ENCODE data around the gene ZBTB47.
A peak's percentile ranks its signal among the peaks of the same experiment; 100 is the strongest.

ZBTB47 gene

DNA sequence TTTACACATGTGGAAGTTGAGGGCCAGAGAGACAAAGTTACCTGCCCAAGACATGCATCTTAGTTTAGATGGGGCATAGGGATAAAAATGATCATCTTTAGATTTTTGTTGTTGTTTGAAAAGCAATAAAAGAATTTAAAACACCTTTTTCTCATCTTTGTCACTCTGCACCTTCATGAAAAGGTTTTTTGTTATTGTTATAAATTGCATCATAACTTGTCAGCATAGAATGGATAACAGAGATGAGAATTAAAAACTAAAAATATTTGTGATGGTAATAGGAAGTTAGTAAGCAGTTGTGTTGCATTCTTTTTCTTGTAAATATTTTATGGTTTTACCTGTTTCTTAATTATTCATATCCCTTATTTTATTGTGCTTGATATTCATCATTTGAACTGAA, 13.4 kb upstream of the ZBTB47 start:
- TF ChIP-seq, protein P1, sequence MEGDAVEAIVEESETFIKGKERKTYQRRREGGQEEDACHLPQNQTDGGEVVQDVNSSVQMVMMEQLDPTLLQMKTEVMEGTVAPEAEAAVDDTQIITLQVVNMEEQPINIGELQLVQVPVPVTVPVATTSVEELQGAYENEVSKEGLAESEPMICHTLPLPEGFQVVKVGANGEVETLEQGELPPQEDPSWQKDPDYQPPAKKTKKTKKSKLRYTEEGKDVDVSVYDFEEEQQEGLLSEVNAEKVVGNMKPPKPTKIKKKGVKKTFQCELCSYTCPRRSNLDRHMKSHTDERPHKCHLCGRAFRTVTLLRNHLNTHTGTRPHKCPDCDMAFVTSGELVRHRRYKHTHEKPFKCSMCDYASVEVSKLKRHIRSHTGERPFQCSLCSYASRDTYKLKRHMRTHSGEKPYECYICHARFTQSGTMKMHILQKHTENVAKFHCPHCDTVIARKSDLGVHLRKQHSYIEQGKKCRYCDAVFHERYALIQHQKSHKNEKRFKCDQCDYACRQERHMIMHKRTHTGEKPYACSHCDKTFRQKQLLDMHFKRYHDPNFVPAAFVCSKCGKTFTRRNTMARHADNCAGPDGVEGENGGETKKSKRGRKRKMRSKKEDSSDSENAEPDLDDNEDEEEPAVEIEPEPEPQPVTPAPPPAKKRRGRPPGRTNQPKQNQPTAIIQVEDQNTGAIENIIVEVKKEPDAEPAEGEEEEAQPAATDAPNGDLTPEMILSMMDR (conservative IDR thresholded peaks at IDR 0.05), result no peak
- TF ChIP-seq ZFX (IDR thresholded peaks at IDR 0.05), result no peak
- no peak overlapping the region for H3K27ac ChIP-seq

DNA sequence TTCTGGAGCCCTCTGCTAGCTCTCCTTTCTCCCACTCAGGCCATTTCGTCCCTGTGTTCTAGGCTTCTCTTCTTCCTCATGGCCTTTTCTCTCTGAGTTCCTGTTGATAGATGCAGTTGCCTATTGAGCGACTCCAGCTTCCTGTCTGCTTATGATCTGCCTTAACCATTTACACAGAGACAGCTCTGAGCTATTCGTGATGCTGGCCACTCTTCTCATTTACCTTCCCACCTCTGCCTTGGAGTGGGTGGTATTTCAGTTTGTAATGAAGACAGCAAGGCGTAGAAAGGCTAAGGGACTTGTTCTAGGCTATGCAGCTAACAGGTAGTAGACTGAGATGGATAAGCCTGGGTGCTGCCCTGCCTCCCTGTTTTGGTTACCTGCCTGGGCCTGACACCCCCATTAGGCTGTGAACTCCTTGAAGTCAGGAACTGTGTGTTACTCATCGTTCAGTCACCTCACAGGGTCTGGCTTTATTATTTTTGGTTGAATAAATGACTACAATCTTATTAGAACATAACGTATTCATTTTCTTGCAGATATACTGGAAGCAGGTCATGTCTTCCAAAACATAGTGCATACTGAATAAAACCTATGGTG, 12.6 kb upstream of the ZBTB47 start:
- 0 out of 2 replicates have a peak, but pooled peaks have one; percentile 14 for TF ChIP-seq ZFX (IDR thresholded peaks at IDR 0.05)
- TF ChIP-seq, protein P1 (conservative IDR thresholded peaks at IDR 0.05), result no peak
- no peak overlapping the region for H3K27ac ChIP-seq

DNA sequence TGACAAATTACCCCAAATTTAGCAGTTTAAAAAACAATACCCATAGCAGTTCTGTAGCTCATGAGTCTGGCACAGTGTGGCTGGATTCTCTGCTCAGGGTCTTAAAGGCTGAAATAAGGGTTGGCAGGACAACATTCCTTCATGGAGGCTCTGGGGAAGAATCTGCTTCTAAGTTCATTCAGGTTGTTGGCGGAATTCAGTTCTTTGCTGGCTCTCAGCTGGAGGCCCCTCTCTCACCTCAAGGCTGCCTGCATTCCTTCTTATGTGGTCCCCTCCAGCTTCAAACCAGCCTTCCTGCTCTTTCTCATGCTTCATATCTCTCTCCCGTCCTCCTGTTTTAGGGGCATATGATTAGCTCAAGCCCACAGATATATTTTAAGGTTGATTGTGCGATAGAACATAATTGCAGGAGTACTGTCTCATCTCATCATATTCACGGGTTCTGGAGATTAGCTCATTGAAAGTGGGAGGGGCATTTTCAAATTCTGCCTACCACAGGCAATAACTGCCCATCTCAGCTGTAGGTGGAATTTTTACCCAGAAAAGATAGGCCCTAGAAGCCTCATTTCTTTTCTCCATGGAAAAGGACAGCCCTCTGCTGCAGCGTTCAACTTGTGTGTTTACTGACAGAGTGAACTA, 5.6 kb upstream of the ZBTB47 start:
- TF ChIP-seq, protein P1 (conservative IDR thresholded peaks at IDR 0.05), result no peak
- TF ChIP-seq ZFX (IDR thresholded peaks at IDR 0.05), result no peak
- no peak overlapping the region for H3K27ac ChIP-seq

DNA sequence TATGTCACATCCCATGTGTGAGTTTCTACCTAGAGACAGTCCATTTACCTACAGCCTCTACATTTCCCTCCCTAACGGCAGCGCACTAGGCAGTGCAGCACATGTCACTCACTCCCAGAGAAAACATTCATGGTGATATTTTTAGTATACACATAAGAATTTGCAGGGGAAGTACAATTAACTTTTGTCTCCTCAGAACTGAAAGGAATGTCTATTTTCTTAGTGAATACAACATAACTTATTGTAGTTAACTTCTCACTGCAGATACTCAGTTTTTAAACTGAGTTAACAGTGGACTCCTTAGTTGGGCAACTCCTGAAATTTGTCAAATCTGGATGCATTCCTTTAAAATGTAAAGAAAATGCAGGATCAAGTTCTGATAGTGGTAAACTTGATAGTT, 4.5 kb upstream of the ZBTB47 start:
- no peak overlapping the region for H3K27ac ChIP-seq
- TF ChIP-seq, protein P1 (conservative IDR thresholded peaks at IDR 0.05), result no peak
- TF ChIP-seq ZFX (IDR thresholded peaks at IDR 0.05), result no peak

DNA sequence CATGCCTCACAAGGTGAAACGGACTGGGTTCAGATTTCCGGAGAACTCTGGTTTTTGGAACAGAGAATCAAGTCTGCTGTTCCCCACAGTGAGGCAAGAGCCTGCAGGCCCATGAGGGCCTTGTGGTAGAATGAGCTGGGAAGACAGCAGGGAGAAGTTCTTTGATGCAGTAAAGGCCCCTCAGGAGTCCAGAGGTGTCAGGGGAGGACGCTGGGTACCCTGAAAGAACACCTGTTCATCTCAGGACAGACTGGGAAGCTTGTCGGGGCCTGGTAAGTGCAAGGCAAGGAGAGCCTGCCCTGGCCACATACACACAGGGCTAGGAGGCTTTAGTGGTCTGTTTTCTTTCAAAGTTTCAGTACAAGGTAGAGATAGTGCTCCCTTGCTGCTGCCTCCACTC, 3.7 kb upstream of the ZBTB47 start:
- TF ChIP-seq, protein P1 (conservative IDR thresholded peaks at IDR 0.05), result no peak
- TF ChIP-seq ZFX (IDR thresholded peaks at IDR 0.05), result no peak
- H3K27ac ChIP-seq, result no peak overlapping the region

DNA sequence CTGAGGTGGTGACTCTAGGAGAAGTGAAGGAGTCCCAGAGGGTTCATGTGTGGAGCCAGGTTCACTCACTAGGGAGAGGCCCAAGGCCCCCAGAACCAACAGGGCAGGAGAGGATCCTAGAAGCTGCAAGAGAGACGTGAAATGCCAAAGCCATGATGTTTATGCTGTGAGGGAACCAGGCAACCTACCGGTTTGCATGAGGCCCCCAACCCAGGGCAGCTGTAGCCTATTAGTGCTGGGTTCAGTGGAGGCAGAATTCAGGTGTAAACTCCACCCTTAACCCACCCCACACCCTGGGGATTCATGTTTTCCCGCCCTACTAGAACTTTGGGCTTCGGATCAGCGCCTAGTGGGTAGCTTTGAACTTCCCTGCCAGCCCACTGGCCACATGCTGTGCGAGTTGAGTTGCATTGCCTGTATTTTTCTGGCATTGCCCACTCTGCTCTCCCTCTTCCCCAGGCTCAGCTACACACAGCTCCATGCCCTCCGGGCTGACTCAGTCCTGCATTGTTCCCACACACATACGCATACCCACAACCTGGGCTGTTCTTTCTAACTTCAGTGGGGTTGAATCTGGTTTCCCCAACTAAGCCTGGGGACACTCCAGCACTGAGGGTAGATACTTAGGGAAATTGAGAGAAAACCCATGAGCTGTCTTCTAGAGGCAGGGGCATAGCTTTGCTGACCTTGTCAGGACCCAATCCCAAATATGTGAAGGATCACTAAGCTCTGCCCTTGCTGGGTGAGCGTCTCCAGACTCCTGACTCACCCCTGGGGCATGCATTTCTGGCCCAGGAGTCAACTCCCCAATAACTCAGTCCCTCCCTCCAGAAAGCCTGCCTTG, 2.0 kb upstream of the ZBTB47 start:
- TF ChIP-seq ZFX (IDR thresholded peaks at IDR 0.05), result no peak
- TF ChIP-seq, protein P1 (conservative IDR thresholded peaks at IDR 0.05), result no peak
- no peak overlapping the region for H3K27ac ChIP-seq

DNA sequence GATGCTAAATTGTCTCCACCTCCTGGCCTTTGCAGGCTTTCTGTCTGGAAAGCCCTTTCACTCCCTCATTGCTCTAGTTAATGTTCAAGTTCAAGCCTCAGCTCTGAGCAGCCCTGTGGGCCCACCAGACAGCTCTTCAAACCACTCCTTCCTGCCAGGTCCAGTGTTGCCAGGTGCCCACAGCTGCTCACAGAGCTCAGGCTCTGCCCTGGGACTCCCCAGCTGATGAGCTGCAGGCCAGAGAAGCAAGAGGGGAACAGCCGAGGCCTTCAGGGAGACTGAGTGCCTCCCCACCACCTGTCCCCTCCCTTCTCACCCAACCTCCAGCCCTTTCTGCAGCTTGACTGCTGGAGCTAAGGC, 1.3 kb upstream of the ZBTB47 start:
- peak overlapping the region; percentile 64 for H3K27ac ChIP-seq
- no peak for TF ChIP-seq ZFX (IDR thresholded peaks at IDR 0.05)
- TF ChIP-seq, protein P1 (conservative IDR thresholded peaks at IDR 0.05), result no peak

Data from C4-2B (cell line).